Activated T-cell treated with anti-CD3 and anti-CD28 coated beads, Interleukin-2, amount 50 U/mL, for 24 hours (primary cell): Measurements from ENCODE around the gene FGF5.
A peak's percentile ranks its signal among the peaks of the same experiment; 100 is the strongest.
"Not testable (repeated sequence)": the region's sequence is repeated elsewhere in the genome, so short reads cannot be mapped to it uniquely, and the experiment has no call there.

Experiments used
- DNase-seq: peaks from one replicate; pipeline ENCODE4 v3.0.0-alpha.2; 2020
- H3K27ac Mint-ChIP-seq: 2 replicates; pipeline ENCODE4 v1.8.0; 2020; ENCODE audit warnings: mild to moderate bottlenecking, mixed read lengths
- H3K27me3 Mint-ChIP-seq: 2 replicates; pipeline ENCODE4 v1.8.0; 2020; ENCODE audit warnings: mixed read lengths
- H3K36me3 Mint-ChIP-seq: 2 replicates; pipeline ENCODE4 v1.8.0; 2020; ENCODE audit warnings: low read depth, mixed read lengths
- H3K4me1 Mint-ChIP-seq: 2 replicates; pipeline ENCODE4 v1.8.0; 2020; ENCODE audit warnings: low read depth, mixed read lengths
- H3K4me3 Mint-ChIP-seq: 2 replicates; pipeline ENCODE4 v1.8.0; 2020; ENCODE audit warnings: mild to moderate bottlenecking, moderate library complexity, mixed read lengths
- H3K9me3 Mint-ChIP-seq: 2 replicates; pipeline ENCODE4 v1.8.0; 2020; ENCODE audit warnings: mixed read lengths

FGF5 gene

DNA sequence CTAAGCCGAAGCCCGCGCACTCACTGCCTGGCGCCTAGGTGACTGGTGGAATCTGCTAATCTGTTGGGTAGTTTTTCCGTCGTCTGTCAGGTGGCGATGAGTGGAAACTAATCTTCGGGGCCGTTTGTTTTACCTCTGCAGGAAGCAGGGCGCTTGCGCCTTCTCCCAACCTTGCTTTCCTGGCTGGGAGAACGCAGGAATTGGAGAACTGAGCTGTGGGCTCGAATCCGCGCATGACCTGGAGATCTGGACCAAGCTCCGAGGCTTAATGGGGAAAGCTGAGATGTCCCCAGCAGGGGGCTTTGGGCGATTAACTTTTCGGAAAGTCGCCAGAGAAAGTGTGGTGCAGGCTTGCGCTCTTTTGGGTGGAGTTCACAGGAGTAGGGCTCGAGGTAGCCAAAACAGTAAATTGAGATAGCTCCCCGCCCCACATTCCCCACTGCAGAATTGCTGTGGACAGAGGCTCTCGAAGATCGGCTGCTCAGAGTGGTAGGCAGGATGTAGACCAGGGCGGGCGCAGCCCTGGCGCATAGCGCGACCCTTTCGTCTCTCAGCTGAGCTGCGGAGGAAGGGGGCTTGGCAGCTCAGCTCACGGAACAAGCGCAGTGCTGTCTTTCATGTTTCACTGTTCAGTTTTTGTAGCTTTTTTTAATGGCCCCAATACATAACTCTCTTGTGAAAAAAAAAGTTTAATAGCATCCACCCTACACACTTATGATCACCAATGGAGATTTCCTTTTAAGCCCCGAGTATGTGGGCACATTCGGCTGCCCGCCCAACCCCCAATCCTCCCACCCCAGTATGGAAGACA, 2.7 kb upstream of the FGF5 start:
- Mint-ChIP-seq H3K4me3 (no peak overlapping the region), H3K9me3 (no peaks in the 10 kb centered on the region), H3K36me3 (no peaks in the 10 kb centered on the region), H3K4me1 (peaks cover 39% of the 10 kb centered on the region), H3K27ac (no peak overlapping the region), H3K27me3 (peaks cover 73% of the 10 kb centered on the region)
- no peak for DNase-seq

DNA sequence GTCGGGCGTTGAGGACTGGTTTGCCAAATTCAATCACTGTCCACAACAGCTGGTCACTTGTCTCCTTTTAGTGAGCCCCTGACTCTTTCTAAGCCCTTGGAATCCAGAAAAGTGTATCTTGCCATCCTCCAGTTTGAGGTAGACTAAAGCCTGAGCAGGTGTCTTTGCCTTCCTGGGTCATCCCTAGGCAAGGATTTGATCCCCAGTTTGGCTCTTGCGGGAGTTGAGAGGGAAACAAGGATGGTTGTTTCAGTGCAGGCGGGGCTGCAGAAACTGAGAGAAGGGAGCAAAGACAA, 2.2 kb upstream of the FGF5 start:
- Mint-ChIP-seq H3K27me3 (peaks cover 79% of the 10 kb centered on the region), H3K36me3 (no peaks in the 10 kb centered on the region), H3K4me1 (peaks cover 40% of the 10 kb centered on the region), H3K27ac (no peak overlapping the region), H3K4me3 (no peak overlapping the region), H3K9me3 (no peaks in the 10 kb centered on the region)
- DNase-seq = no peak

DNA sequence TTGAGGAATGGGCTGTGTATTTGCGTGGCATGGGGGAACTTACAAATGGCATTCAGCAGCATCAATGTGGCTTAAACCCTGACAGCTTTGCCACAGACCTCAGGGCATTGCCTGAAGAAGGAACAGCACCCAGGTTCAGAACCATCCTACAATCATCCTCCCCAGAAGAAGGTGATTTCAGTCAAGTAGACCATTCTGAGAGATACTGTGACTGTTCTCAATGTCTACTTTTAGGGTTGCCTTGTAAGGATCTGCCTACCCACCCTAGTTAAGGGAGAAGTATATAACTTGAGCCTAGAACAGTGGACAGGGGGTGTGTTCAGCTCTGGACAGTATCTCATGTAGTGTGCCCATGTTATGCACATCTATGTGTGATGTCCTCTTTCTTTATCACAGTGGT, 1.6 kb upstream of the FGF5 start:
- Mint-ChIP-seq H3K27ac (no peak overlapping the region), H3K27me3 (peaks cover 84% of the 10 kb centered on the region), H3K4me3 (no peak overlapping the region), H3K36me3 (no peaks in the 10 kb centered on the region), H3K4me1 (peaks cover 40% of the 10 kb centered on the region), H3K9me3 (no peaks in the 10 kb centered on the region)
- no peak for DNase-seq

DNA sequence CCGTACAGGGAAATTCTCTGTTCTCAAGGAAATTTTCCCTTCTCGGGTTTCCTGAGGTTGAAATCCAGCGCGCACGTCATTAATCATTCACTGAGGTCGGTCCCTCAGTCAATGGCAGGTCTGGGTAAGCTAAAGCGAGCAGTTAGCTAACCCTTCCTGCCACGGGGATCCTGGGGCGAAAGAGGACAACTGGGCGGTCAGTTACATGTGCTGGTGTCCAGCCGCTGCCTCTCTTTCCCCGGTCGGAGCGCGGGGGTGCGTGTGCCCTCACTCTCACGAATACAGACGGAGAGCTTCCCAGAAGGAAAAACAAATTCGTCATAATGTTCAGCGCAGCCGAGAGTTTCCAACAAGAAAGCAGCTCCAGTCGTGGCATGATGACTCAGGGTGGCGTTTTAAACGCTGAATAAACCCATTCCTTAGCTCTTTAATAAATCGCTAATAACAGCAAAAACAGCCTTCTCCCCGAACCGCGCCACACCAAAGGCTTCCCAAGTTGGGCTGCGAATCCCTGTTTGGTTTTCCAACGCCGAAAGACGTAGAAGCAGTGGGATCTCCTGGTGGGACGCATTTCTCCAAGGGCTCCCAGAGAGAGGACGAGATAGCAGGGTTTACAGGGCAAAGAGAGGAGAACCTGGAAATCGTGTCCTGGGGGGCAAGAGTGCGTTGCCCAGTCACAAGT, 752 bp upstream of the FGF5 start:
- Mint-ChIP-seq H3K4me3 (peak overlapping the region; percentile 69), H3K9me3 (no peaks in the 10 kb centered on the region), H3K4me1 (peaks cover 40% of the 10 kb centered on the region), H3K27ac (no peak overlapping the region), H3K27me3 (peaks cover 91% of the 10 kb centered on the region), H3K36me3 (no peaks in the 10 kb centered on the region)
- DNase-seq = no peak

DNA sequence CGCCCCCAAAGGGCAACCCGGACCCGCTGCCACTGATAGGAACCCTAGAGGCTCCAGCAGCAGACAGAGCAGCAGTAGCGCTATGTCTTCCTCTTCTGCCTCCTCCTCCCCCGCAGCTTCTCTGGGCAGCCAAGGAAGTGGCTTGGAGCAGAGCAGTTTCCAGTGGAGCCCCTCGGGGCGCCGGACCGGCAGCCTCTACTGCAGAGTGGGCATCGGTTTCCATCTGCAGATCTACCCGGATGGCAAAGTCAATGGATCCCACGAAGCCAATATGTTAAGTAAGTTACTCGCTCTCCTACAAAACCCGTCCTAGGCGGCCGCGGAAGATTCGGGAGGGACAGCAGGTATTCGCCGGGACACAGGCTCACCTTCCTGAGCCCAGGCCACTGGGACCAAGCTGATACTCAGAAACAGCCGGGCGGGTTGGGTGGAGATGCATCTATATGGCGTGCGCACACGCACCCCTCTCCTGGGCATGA, 477 bp downstream of the FGF5 start:
- peaks cover 40% of the 10 kb centered on the region for H3K4me1 Mint-ChIP-seq
- peak overlapping the region; percentile 69 for H3K4me3 Mint-ChIP-seq
- H3K27ac Mint-ChIP-seq = no peak overlapping the region
- H3K27me3 Mint-ChIP-seq = peaks cover 99% of the 10 kb centered on the region
- DNase-seq = peak; percentile 32
- no peaks in the 10 kb centered on the region for H3K9me3 Mint-ChIP-seq
- H3K36me3 Mint-ChIP-seq = no peaks in the 10 kb centered on the region

DNA sequence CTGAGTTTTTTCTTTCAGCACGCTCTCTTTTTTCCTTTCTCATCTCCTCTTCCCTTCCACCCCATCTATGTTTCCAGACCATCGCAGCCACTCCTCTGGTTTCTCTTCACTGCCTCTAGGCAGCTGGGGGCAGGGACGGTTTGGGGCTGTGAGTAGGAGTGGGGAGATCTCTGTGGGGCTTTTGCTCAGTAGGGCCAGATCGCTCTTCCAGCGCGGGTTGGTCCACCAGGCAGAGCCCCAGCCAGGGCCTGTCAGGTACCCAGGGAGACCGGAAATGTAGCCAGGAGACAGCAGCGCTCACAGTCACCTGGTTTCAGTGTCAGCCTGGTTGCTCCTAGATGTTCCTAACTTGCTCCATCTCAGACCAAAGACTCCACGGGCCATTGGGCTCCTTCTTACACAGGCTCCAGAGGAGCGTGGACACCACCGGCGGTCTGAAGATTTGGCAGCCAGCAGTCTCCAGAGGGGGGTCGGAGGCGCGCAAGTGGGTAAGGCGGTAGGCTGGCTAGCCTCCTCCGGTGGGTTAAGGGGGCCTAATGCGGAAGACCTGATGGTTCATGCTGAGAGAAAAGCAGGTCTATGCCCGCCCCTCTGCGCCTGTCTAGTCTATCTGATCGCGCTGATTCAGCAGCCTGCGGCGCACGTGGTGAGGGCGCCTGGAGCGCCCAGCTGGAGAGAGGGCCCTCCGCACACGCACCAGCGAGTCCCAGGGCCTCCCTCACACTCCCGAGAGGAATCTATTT, 1.8 kb downstream of the FGF5 start:
- H3K27me3 Mint-ChIP-seq = peaks cover 86% of the 10 kb centered on the region
- no peak for DNase-seq
- no peaks in the 10 kb centered on the region for H3K36me3 Mint-ChIP-seq
- H3K27ac Mint-ChIP-seq = no peak overlapping the region
- H3K4me3 Mint-ChIP-seq = peak overlapping the region; percentile 23
- H3K9me3 Mint-ChIP-seq = no peaks in the 10 kb centered on the region
- H3K4me1 Mint-ChIP-seq = peaks cover 40% of the 10 kb centered on the region

DNA sequence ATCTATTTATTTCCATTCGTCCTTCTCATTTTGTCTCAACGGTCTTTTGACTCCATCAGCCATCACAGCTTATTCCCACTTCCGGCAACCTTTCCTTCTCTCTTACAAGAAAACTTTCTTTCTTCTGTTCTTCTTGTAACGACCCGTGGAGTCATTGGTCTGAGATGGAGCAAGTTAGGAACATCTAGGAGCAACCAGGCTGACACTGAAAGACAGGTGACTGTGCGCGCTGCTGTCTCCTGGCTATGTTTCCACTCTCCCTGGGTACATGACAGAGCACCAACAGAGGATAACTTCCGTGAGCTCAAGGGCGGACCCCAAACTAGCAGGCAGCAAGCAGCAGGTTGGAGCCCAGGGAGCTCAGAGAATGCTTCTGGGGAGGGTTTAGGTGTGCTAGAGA, 2.5 kb downstream of the FGF5 start:
- no peak overlapping the region for H3K4me3 Mint-ChIP-seq
- DNase-seq = no peak
- H3K9me3 Mint-ChIP-seq = no peaks in the 10 kb centered on the region
- H3K4me1 Mint-ChIP-seq = peaks cover 40% of the 10 kb centered on the region
- H3K27ac Mint-ChIP-seq = no peak overlapping the region
- no peaks in the 10 kb centered on the region for H3K36me3 Mint-ChIP-seq
- H3K27me3 Mint-ChIP-seq = peaks cover 82% of the 10 kb centered on the region

DNA sequence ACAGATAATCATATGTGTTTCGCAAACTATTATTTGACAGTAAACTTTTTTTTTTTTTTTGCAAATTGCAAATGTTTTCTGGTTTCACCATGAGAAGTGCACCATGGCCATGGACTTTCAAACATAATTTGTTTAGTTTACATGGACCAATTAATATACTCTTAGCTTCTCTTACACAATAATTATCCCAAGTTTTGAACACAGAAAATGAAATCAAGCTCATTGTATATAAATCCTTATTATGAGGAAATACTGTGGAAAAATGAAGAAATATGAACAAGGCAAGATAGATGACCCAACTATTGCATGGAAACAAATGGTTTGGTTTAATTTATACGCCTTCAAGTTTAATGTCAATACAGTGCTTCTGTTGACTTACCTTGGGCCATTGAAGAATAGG, 3.9 kb downstream of the FGF5 start:
- no peak for DNase-seq
- Mint-ChIP-seq H3K4me3 (no peak overlapping the region), H3K27me3 (peaks cover 68% of the 10 kb centered on the region)

DNA sequence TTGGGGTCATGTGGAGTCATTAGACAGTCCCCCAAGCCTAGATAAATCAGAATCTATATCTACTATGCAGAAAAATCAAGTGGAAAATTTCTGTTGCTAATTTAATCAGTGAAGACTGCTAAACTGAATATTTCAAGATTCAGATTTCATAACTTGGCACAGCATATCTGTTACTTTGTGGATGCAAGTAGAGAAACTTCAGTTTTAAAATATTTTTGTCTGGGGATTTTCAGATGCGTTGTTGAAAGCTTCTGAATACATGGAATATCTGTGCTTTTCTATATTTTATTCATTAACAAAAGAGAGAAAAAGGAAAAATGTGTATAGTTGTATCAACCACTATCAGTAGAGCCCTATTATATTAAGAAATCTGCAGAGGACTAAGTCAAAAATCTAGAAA, 4.4 kb downstream of the FGF5 start:
- H3K27ac Mint-ChIP-seq = no peak overlapping the region
- H3K27me3 Mint-ChIP-seq = peaks cover 62% of the 10 kb centered on the region
- no peaks in the 10 kb centered on the region for H3K9me3 Mint-ChIP-seq
- no peaks in the 10 kb centered on the region for H3K36me3 Mint-ChIP-seq
- H3K4me3 Mint-ChIP-seq = no peak overlapping the region
- H3K4me1 Mint-ChIP-seq = peaks cover 27% of the 10 kb centered on the region
- DNase-seq = no peak

More for the DNA sequence above, 3.9 kb downstream of the FGF5 start:
- Mint-ChIP-seq H3K27ac (no peak overlapping the region), H3K36me3 (no peaks in the 10 kb centered on the region), H3K9me3 (no peaks in the 10 kb centered on the region), H3K4me1 (peaks cover 32% of the 10 kb centered on the region)

DNA sequence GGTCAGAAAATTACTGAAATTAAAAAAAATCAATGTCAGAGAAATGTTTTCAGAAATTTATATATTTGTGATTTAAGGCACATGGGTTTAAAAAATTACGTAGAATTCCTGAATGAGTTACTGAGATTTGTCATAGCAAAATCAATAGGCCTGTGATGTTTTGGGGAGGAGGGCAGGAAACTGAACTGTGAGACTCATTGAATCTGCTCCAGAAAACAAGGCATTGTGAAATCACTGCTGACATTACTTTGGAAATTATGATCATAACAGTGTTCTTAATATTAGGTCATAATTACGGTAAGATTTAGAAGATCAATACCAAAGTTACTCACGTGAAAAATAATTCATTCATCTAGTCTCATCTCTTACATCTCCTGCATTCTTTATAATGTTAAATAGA, 5.3 kb downstream of the FGF5 start:
- Mint-ChIP-seq H3K27me3 (peaks cover 53% of the 10 kb centered on the region), H3K4me1 (peaks cover 17% of the 10 kb centered on the region)

DNA sequence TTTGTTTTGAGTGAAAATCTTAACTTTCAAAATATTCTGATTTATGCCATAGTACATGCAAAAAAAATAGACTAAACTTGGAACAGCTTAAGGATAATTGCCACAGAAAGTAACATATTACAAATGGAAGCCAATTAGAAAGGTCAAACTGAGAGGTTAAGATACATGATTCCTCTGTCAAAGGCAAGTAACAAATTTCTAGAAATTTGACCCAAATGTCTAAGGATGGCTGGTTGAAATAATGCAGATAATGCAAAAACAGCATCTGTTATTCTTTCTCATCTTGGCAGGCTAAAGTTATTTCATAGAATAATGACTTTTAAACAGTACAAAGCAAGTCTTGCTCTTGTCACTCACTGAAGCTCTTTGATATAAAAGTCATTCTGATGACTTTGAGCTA, 10.5 kb downstream of the FGF5 start:
- peaks cover 9% of the 10 kb centered on the region for H3K27me3 Mint-ChIP-seq
- no peaks in the 10 kb centered on the region for H3K9me3 Mint-ChIP-seq
- H3K36me3 Mint-ChIP-seq = no peaks in the 10 kb centered on the region
- no peaks in the 10 kb centered on the region for H3K4me1 Mint-ChIP-seq
- DNase-seq = no peak
- no peak overlapping the region for H3K27ac Mint-ChIP-seq
- H3K4me3 Mint-ChIP-seq = no peak overlapping the region

More for the DNA sequence above, 5.3 kb downstream of the FGF5 start:
- H3K27ac Mint-ChIP-seq = no peak overlapping the region
- no peak overlapping the region for H3K4me3 Mint-ChIP-seq
- H3K9me3 Mint-ChIP-seq = no peaks in the 10 kb centered on the region
- no peak for DNase-seq
- H3K36me3 Mint-ChIP-seq = no peaks in the 10 kb centered on the region

DNA sequence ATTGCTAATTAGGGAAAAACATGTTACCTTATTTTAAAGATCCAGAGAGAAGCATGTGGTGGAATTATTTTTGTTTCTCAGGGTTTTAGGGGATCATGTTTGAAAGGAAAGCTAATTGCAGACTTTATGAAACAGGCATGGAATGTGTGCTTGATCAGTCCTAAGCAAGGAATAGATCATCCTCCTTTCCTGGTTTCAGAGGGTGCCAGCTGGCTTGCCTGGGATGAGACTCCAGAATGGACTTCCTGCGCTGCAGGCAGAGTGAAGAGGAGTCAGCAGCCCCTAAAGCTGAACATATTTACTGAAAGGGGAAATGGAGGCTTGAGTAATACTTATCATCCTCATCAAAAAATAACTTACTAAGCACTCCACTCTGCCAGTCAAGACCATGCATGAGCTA, 13.3 kb downstream of the FGF5 start:
- no peak overlapping the region for H3K27ac Mint-ChIP-seq
- H3K4me1 Mint-ChIP-seq = no peaks in the 10 kb centered on the region
- H3K9me3 Mint-ChIP-seq = no peaks in the 10 kb centered on the region
- peaks cover 7% of the 10 kb centered on the region for H3K27me3 Mint-ChIP-seq
- no peak overlapping the region for H3K4me3 Mint-ChIP-seq
- DNase-seq = no peak
- H3K36me3 Mint-ChIP-seq = no peaks in the 10 kb centered on the region

DNA sequence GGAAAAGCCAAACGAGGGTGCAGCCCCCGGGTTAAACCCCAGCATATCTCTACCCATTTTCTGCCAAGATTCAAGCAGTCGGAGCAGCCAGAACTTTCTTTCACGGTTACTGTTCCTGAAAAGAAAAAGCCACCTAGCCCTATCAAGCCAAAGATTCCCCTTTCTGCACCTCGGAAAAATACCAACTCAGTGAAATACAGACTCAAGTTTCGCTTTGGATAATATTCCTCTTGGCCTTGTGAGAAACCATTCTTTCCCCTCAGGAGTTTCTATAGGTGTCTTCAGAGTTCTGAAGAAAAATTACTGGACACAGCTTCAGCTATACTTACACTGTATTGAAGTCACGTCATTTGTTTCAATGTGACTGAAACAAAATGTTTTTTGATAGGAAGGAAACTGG, 20.0 kb downstream of the FGF5 start:
- DNase-seq = no peak
- H3K27me3 Mint-ChIP-seq = peaks cover 7% of the 10 kb centered on the region
- no peaks in the 10 kb centered on the region for H3K4me1 Mint-ChIP-seq
- H3K4me3 Mint-ChIP-seq = no peak overlapping the region
- H3K27ac Mint-ChIP-seq = no peak overlapping the region
- no peaks in the 10 kb centered on the region for H3K36me3 Mint-ChIP-seq
- no peaks in the 10 kb centered on the region for H3K9me3 Mint-ChIP-seq

DNA sequence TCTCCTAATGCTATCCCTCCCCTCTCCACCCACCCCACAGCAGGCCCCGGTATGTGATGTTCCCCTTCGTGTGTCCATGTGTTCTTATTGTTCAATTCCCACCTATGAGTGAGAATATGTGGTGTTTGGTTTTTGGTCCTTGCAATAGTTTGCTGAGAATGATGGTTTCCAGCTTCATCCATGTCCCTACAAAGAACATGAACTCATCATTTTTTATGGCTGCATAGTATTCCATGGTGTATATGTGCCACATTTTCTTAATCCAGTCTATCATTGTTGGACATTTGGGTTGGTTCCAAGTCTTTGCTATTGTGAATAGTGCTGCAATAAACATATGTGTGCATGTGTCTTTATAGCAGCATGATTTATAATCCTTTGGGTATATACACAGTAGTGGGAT, 24.2 kb downstream of the FGF5 start:
- H3K9me3 Mint-ChIP-seq, H3K4me3 Mint-ChIP-seq, H3K27me3 Mint-ChIP-seq, H3K27ac Mint-ChIP-seq, H3K4me1 Mint-ChIP-seq, H3K36me3 Mint-ChIP-seq, DNase-seq: not testable (repeated sequence)

DNA sequence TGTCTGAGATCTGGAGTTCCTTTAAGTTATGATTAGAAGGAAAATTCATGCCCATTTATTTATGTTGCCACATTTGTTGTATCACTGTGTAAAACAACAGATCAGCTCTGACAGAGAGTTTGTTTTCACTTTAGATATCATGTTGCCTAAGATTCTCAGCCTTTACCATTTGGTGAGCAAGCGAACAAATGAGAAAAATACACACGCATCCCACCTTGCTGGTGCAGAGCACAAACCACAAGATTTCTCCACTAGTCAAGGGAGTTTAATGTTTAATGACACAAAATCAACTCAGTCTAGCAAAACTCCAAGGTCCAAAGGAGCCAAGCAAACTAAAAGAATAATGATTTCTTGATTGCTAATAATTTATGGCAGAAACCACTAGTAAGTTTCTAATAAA, 27.7 kb downstream of the FGF5 start:
- no peak overlapping the region for H3K4me3 Mint-ChIP-seq
- no peak for DNase-seq
- no peaks in the 10 kb centered on the region for H3K9me3 Mint-ChIP-seq

More for the DNA sequence above, 27.7 kb downstream of the FGF5 start:
- Mint-ChIP-seq H3K27ac (no peak overlapping the region), H3K36me3 (no peaks in the 10 kb centered on the region), H3K27me3 (peaks cover 9% of the 10 kb centered on the region), H3K4me1 (no peaks in the 10 kb centered on the region)
